KMS-11 (cell line): ENCODE results near the gene SATB2.

Experiments used
- H2AFZ ChIP-seq: fragments of 200-600 bp; sonication (generic); 2 replicates; pipeline ENCODE4 v1.6.1; 2016; ENCODE audit warnings: antibody characterized with exemption, mixed run types, low read depth
- H3K27ac ChIP-seq: fragments of 200-600 bp; sonication (generic); 2 replicates; pipeline ENCODE4 v1.6.1; 2016; ENCODE audit warnings: mild to moderate bottlenecking, mixed run types
- H3K27me3 ChIP-seq: fragments of 200-600 bp; sonication (generic); 2 replicates; pipeline ENCODE4 v1.6.1; 2017; ENCODE audit warnings: mild to moderate bottlenecking, low read depth, mixed run types, moderate library complexity; ENCODE audit not compliant: insufficient read depth
- H3K36me3 ChIP-seq: fragments of 200-600 bp; sonication (generic); 2 replicates; pipeline ENCODE4 v1.6.1; 2017; ENCODE audit warnings: mild to moderate bottlenecking, mixed run types; ENCODE audit not compliant: insufficient read depth
- H3K4me1 ChIP-seq: fragments of 200-600 bp; sonication (generic); 2 replicates; pipeline ENCODE4 v1.6.1; 2016; ENCODE audit warnings: mild to moderate bottlenecking, low read depth, mixed run types; ENCODE audit not compliant: poor library complexity, severe bottlenecking
- H3K4me2 ChIP-seq: fragments of 200-600 bp; sonication (generic); 2 replicates; pipeline ENCODE4 v1.7.0; 2016; ENCODE audit warnings: mild to moderate bottlenecking, mixed run types
- H3K4me3 ChIP-seq: fragments of 200-600 bp; sonication (generic); IDR thresholded peaks from 2 replicates; pipeline ENCODE4 v1.6.1; 2017; ENCODE audit warnings: low read depth, low read length, mixed read lengths; ENCODE audit not compliant: insufficient read depth
- H3K79me2 ChIP-seq: fragments of 200-600 bp; sonication (generic); 2 replicates; pipeline ENCODE4 v1.6.1; 2016; ENCODE audit warnings: low read depth, mixed run types; ENCODE audit not compliant: insufficient read depth
- H3K9ac ChIP-seq: fragments of 200-600 bp; sonication (generic); 2 replicates; pipeline ENCODE4 v1.6.1; 2016; ENCODE audit warnings: mild to moderate bottlenecking, mixed run types
- H4K20me1 ChIP-seq: fragments of 200-600 bp; sonication (generic); 2 replicates; pipeline ENCODE4 v1.6.1; 2016; ENCODE audit warnings: mild to moderate bottlenecking, mixed run types; ENCODE audit not compliant: insufficient read depth
- TF ChIP-seq, protein P1 (sequence below): fragments of 200-600 bp; sonication (generic); conservative IDR thresholded peaks from 2 replicates; pipeline ENCODE4 v1.6.1; 2017; ENCODE audit warnings: low read depth, mild to moderate bottlenecking, antibody characterized with exemption, low read length, moderate library complexity, mixed read lengths

The SATB2 gene

DNA sequence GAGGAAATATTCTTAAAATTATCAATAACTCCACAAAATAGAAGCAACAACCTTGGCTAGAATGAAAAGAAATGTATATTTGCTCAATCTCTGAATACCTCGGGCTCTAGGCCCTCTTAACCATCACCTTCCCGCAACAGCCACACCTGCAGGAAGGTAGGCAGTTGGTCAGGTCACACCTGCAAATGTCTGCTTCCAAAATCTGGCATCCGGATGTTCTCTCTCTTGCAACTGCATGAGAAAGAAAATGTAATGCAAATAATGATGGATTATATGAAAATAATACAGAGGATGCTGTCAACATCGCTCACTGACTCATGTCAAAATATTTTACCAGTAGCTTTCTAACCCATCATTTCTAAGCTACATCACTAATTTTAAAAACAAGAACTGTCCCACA lies 148.3 kb downstream of the SATB2 start:
- Histone ChIP-seq H2AFZ (no peak overlapping the region), H3K4me2 (no peak overlapping the region), H3K79me2 (no peaks in the 10 kb centered on the region)

DNA sequence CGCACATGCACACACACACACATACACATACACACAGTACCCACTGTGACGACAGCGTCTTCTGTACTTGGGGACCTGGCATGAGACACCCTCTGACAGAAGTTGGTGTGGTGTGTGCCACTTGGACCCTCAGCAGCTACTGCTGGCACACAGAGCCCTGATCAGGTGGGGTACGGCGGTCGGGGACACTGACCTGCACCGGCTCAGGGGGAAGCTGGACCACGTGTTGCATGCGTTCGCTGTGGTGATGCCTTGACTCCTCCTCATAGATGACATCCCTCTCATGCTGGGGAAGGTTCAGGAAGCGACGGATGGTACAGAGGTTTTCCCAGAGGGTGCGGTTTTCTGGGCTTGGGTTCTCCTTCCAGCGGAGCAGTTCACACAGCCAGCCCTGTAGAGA lies 149.2 kb downstream of the SATB2 start:
- H3K36me3 ChIP-seq = no peaks in the 10 kb centered on the region
- TF ChIP-seq, protein P1, sequence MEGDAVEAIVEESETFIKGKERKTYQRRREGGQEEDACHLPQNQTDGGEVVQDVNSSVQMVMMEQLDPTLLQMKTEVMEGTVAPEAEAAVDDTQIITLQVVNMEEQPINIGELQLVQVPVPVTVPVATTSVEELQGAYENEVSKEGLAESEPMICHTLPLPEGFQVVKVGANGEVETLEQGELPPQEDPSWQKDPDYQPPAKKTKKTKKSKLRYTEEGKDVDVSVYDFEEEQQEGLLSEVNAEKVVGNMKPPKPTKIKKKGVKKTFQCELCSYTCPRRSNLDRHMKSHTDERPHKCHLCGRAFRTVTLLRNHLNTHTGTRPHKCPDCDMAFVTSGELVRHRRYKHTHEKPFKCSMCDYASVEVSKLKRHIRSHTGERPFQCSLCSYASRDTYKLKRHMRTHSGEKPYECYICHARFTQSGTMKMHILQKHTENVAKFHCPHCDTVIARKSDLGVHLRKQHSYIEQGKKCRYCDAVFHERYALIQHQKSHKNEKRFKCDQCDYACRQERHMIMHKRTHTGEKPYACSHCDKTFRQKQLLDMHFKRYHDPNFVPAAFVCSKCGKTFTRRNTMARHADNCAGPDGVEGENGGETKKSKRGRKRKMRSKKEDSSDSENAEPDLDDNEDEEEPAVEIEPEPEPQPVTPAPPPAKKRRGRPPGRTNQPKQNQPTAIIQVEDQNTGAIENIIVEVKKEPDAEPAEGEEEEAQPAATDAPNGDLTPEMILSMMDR = no peak
- no peak overlapping the region for H3K9ac ChIP-seq
- no peak overlapping the region for H3K27ac ChIP-seq
- no peak overlapping the region for H3K4me2 ChIP-seq
- no peak overlapping the region for H2AFZ ChIP-seq
- no peak overlapping the region for H3K4me3 ChIP-seq
- H3K4me1 ChIP-seq = no peaks in the 10 kb centered on the region
- no peaks in the 10 kb centered on the region for H3K79me2 ChIP-seq
- no peaks in the 10 kb centered on the region for H3K27me3 ChIP-seq
- H4K20me1 ChIP-seq = no peaks in the 10 kb centered on the region

More for the DNA sequence above, 148.3 kb downstream of the SATB2 start:
- TF ChIP-seq, protein P1 = no peak
- Histone ChIP-seq H3K27ac (no peak overlapping the region), H3K4me1 (no peaks in the 10 kb centered on the region), H3K36me3 (no peaks in the 10 kb centered on the region), H3K4me3 (no peak overlapping the region), H3K9ac (no peak overlapping the region), H3K27me3 (no peaks in the 10 kb centered on the region), H4K20me1 (no peaks in the 10 kb centered on the region)

DNA sequence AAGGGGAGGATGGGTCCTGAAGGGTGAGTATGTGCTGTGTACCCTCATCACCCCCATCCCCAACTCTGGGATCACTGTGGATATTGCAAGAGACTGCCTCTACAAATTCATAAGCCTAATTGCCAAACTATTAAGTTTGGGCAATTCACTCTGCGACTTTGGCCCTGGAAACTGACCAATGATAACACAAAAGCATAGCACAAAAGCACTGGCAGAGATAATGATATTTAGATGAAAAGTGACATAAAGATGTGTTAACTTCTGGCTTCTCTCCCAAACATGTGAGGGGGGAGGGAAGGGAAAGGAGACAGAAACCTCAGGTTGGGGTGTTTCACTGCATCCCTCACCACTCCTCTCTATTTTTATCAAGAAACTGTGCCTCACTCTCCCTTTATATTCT lies 150.3 kb downstream of the SATB2 start:
- no peak overlapping the region for H2AFZ ChIP-seq
- no peaks in the 10 kb centered on the region for H3K27me3 ChIP-seq
- no peaks in the 10 kb centered on the region for H3K4me1 ChIP-seq
- TF ChIP-seq, protein P1 = no peak
- no peak overlapping the region for H3K4me3 ChIP-seq
- no peak overlapping the region for H3K9ac ChIP-seq
- no peaks in the 10 kb centered on the region for H3K79me2 ChIP-seq
- H4K20me1 ChIP-seq = no peaks in the 10 kb centered on the region
- no peak overlapping the region for H3K27ac ChIP-seq
- no peaks in the 10 kb centered on the region for H3K36me3 ChIP-seq
- H3K4me2 ChIP-seq = no peak overlapping the region

DNA sequence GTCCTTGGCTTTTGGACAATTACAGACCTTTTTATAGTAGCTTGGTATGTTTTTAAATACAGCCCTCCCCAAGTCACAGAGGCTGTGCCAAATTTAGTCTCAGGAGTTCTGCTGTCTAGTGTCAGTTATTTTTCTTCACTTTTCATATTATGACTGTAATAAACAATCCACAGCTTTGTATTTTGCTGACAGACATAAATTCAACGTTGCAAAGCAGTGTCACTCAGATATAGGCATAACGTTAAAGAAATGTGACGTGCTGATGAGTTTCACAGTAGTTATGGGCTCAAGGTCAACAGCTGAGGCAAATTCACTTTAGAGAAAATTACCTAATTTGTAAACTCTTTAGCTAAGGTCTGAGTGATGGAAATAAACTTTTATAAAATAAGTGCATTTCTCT lies 151.6 kb downstream of the SATB2 start:
- Histone ChIP-seq H3K4me1 (no peaks in the 10 kb centered on the region), H3K4me2 (no peak overlapping the region), H3K27me3 (no peaks in the 10 kb centered on the region), H3K79me2 (no peaks in the 10 kb centered on the region), H2AFZ (no peak overlapping the region), H3K36me3 (no peaks in the 10 kb centered on the region), H3K9ac (no peak overlapping the region), H4K20me1 (no peaks in the 10 kb centered on the region), H3K4me3 (no peak overlapping the region), H3K27ac (no peak overlapping the region)
- TF ChIP-seq, protein P1 = no peak
